Kidney tubule cell (primary cell): ENCODE results near the gene CFAP45.

ENCODE experiments used
- DNase-seq: peaks from one replicate; pipeline ENCODE4 v3.0.0-alpha.2; 2018; ENCODE audit warnings: low spot score

The CFAP45 gene

DNA sequence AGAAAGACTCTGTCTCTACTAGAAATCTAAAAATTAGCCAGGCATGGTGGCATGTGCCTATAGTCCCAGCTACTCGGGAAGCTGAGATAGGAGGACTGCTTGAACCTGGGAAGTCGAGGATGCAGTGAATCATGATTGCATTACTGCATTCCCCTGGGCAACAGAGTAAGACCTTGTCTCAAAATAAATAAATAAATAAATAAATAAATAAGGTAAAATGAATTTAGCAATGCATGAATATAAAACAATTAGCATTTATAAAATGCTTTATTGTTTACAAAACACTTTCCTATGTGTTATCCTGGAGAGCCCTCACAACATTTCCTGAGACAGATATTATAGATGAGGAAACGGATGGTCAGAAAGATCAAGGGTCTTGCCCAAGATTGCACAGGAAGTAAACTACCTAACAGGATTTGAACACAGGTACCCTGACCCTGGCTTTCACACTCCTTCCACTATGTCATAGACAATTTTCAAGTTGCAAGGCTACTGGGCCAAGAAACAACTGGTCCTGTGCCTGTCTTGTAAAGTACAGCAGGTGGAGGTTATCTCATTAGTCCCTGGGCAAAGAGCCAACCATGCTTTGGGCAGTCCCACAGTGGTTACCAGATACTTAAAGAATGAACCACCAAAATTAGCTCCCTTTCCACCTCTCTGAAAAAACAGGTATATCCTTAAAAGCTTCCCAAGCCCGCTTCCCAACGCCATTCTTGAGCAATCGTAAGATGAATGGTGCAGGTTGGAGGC is 22.1 kb downstream of the CFAP45 start:
- DNase-seq, result no peak

DNA sequence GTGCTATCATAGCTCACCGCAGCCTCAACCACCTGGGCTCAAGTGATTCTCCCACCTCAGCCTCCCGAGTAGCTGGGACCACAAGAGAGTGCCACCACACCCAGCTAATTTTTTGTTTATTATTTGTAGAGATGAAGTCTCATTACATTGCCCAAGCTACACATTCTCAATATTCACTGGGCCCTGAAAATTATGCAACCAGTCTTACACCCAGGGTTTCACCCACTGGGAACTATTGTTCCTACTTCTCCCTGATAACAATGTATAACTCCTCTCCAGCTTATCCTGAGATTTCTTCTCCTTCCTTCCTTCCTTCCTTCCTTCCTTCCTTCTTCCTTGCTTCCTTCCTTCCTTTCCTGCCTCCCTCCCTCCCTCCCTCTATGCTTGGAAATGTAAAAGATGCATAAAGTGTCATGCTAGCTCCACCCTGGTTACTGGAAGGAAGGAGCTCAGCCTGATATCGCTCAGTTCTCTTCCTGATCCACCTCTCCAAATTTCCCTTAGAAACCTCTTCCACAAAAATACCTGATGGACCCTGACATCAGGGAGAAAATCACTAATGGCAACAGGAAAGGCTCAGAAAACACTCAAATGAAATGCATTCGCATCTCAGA is 26.3 kb downstream of the CFAP45 start:
- no peak for DNase-seq

DNA sequence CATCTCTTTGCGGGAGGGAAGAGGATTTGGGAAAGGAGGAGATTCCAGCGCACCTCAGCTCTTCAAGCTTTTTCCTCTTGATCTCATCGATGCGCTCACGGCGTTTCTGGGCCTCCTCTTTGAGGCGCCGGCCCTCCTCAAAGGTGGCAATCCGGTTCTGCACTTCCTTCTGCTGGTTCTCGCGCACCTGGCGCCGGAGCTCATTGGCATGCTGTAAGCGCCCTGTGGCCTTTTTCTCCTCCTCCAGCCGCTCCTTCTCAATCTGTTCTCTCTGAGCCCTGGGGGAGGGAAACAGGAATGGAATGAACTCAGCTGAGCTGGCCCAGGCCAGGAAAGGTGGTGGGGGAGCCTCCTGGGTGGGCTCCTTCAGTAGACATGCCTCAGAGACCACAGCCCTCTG is 27.1 kb downstream of the CFAP45 start:
- no peak for DNase-seq

DNA sequence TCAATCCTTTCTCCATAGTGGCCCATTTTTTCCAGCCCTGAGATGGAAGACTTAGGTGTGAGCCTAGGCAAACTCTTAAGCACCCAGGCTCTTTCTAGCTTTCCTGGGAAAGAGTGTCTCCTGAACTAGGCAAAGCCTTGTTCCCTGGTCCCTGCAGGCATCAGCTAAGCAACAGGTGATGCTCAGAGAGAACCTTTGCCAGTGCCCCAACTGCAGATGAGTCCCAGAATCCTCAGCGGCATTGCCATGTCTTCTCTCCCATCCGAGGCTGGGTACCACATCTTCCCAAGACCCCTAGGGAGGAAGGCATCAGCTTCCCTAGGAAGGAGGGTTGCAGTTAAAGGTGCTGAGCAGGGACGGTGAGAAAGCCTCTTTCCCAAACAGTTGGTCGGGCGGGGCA is 29.3 kb downstream of the CFAP45 start:
- DNase-seq, result no peak

DNA sequence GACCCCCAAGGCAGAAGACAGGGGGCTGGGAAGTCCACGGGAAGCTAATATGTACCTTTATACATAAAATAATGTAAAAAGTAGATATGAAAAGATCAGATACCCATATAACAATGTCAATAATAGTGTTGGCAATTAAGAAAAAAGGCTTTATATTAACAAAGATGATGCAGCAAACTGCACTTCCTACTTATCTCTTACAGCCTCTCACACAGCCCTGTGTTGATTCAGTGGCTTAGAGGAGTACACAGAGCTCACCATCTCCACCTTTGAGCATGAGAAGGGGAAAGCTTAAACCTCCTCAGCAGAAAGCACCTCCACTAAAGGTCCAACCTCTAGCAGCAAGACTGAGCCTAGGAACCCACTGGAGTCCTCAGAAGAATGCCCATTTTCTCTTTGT is 30.4 kb downstream of the CFAP45 start:
- no peak for DNase-seq

DNA sequence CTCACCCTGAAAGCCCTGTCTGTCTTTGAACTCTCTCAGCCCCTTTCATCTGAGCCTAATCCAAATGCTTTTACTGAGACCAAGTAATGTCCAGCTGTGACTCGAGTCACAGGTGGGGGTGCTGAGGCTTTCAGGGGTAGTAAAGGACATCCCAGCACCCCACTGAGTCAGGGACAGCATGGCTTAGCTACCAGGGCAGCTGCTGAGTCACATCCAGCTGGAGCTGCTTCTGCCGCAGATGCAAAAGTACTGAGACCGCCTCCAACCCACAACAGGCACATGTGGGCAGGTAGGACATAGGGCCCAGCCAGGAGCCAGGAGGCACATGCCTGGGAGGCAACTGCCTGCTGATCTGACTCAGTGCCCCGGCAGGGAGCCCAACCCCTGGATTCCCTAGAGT is 30.8 kb downstream of the CFAP45 start:
- DNase-seq, result peak; percentile 96

DNA sequence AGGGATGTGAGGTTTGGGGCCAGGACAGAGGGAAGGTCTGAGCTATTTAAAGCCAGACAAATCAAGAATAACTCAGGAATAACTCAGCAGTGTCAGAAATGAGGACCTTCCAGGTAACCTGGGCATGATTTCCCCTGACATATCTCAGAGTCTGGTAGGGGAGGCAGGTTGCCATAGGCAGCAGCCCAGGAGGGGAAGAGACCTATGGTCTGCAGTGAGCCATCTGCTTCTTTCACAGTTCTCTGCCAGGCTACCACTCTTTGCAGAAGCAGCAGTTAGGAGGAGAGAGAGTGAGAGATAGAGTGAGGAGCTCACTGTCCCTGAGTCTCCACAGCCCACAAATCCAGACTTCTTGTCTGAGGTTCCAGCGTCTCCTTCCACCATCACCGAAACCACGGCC is 31.2 kb downstream of the CFAP45 start:
- DNase-seq, result no peak

DNA sequence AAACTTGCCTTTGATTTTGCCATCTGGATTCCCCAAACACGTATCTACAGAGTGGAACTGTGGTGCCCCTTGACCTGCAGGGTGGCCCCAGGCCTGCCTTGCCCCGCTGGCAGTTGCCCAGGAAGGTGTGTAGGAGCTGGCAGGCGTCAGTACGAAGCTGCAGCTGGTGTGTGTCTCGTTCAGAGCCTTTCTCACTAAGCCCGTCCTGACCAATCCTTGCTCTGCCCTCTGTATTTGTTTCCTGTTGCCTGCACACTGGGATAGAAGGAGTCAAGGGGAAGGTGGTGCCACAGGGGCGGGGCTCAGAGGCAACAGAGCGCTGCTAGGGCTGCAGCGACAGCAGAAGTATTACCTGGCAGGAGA is 32.3 kb downstream of the CFAP45 start:
- peak; percentile 90 for DNase-seq

DNA sequence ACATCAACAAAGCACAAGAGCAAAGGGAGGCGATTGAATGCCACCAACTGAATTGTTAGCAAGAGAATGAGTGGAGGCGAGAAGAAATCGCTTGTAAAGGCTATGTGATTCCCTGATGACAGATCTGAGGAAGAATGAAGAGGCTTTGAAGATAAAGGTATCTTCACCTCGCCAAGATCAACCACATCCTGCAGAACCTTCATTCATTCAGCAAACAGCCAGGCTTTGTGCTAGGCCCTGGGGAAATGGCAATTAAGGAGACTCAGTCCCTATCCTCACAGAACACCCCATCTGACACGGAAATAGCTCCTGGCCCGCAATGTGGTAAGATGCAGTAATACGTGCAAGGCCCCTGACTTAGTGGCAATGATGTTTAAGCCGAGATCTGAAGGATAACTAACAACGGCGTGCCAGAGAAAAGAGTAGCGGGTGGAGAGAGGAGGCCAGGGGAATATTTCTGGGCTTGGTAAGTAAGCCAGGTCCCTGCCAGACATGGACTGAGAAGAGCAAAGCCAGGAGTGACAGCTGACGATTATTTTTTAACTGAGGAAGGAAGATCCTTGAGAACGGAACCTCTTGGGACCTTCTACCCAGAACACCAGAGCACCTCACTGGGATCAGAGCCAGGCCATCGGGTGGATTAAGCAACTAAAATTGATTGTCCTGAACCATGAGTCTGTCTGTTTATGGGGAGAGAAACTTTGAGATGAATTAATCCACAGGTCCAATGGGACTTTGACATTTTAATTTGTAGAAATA is 32.9 kb downstream of the CFAP45 start:
- DNase-seq, result no peak

DNA sequence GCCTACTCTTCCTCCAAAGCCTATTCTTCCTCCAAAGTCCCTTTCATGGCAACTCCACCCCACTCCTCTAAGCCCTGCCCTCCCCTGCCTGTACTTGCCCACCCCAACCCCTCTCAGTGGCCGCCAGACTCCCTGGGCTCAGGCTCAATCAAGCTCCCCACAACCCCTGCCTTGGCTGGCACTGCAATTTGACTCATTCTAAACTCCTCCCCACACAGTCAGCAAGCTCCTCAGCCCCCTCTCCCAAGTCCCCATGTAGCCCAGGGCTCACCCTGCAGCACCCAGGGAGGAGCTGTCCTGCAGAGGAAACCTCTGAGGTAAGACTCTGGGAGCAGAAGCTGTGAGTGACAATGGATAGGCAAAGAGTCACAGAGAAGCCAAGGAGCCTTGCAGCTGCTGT is 33.9 kb downstream of the CFAP45 start:
- DNase-seq, result no peak

DNA sequence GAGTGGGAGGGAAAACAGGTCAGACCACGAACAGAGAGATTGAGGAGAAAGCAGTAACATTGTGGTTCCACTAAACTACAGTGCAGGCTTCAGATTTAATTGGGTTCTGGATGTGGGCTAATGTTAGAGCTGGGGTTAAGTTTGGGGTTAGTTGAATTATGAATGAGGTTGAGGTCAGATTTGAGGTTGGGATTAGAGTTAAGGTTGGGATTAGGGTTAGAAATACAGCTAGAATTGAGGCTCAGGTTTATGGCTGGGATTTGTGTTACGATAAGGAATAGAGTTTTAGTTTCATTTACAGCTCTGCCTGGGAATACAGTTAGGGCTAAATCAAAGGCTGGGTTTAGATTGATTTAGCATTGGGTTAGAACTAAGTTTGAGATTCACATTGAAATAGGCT is 35.7 kb downstream of the CFAP45 start:
- DNase-seq, result no peak

DNA sequence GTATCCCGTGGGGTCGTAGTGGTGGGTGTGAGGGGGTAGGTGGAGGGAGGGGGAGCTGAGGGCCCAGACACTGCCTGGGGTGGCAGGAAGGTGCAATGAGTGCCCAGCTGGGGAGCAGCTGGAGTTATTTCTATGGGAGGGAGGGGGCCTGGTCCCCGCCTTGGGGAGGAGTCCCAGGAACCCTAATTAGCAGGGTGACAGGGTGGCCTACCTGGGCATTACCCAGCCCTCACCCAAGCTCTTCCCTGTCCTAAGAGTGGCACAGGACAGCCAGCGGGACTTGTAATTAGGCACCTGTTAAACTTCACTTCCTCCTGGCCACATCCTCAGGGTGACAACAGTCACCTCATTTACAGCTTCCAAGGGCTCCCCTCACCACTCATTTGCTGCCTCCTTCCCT is 37.4 kb downstream of the CFAP45 start, which contains the start of gene VSIG8:
VSIG8 (minus strand) TSS at position 101 of the 400 bp plus-strand sequence. CDS start 136 bp downstream, outside the sequence.
- no peak for DNase-seq

DNA sequence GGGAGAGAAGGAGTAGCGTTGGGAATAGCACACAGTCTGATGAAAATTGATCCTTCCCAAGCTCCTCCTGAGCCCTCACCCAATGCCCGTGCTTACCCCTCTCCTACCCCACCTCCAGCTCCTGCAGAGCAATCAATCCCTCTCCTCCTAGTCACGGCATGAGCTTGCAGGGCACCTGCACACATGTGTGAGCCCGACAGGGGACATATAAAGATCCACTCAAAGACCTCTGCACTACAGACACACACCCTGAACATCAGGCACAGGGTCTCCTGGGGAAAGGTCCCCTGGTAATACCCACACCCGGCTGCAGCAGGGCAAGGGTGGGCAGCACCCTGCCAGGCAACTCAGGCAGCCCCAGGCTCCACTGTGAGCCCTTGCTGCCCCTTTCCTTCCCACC is 37.9 kb downstream of the CFAP45 start:
- no peak for DNase-seq

DNA sequence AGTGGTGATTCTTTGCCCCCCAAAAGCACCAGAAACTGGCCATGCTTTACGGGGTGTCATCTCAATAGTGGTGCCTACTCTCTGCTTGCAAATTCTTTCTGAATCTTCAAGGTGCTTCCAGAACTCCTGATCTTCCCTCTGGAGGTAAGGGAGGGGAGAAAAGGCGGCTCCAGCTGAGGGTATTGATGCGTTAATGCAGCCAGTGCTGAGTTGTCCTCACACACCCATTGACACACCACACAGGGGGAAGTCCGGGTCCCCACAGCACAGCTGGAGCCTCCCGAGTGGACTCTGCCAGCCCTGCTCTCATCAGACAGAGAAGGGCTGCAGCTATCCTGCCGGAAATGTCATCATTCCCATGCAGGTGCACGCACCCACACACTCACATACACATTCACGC is 38.7 kb downstream of the CFAP45 start:
- DNase-seq, result no peak

DNA sequence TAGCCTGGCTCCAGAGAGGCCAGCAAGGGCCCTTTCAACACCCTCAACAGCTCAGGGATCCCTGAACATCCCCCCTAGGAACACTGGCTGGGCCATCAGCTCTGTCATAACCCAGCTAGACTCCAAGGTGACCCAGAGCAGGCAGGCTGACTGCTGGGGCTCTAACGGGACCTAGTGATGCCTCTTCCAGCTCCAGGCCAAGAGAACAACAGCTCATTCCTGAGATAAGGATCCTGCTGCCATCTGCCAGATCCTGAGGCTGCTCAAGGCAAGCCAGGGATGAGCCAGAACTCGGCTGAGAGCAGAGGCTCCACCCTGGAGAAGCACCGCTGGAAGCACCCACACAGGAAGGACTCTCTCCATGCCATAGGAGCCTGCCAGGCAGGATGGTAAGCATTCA is 39.5 kb downstream of the CFAP45 start:
- no peak for DNase-seq

DNA sequence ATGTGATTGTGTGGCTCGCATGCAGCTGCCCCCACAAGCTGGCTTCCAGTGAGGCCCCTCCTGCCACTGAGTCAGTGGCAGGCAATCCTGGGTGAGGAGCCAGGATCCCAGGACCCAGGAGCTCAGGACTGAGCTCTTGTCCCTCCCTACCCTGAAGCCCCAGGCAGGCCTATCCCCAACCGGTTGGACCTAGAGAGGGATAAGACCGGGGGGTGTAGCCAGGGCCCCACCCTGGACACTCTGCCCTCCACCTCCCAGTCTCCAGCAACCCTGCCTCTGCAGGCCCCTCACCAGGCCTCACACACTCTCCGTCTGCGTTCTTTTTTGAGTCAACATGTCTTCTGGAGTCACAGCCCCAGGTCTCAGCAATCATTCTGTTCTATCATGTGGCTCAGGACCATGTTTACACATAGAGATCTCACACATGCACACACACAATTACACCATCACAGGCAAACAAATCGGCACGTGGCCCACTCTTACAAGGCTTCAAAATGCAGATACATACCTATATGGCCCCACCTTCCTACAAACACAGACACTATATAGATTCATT is 40.1 kb downstream of the CFAP45 start:
- no peak for DNase-seq

DNA sequence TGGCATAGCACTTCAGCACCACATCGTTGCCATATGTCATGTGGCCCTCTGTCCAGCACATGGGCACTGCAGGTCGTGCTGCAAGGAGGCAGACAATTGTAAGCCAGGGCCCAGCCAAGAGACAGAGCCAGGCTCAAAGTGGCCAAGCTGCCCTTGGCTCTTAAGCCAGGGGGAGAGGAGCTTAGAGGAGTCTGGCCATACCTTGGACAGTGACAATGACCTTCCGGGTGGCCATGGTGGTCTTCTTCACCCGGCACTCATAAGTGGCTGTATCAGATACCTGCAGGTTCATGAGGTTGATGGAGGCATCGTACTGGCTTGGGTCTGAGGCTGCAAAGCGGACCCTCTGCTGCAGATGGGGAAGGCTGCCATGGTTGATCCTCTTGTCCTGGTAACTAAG is 42.1 kb downstream of the CFAP45 start:
- DNase-seq, result no peak

DNA sequence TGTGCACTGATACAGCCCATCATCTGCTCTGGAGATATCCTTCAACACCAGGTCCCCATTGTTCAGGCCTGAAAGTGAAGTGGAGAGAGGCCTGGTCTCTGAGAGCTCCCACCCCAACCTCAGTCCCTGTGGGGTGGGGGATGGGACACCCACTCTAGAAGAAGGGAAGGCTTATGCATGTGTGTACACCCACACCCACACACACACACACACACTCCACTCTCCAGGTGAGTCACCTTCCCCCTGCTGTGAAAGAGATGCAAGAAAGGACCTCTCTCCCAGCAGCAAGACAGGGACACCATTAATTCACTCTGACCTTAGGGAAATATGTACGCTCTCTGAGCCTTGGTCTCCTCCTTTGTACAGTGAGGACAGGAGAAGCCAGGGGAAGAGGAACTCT is 43.4 kb downstream of the CFAP45 start:
- peak; percentile 56 for DNase-seq

DNA sequence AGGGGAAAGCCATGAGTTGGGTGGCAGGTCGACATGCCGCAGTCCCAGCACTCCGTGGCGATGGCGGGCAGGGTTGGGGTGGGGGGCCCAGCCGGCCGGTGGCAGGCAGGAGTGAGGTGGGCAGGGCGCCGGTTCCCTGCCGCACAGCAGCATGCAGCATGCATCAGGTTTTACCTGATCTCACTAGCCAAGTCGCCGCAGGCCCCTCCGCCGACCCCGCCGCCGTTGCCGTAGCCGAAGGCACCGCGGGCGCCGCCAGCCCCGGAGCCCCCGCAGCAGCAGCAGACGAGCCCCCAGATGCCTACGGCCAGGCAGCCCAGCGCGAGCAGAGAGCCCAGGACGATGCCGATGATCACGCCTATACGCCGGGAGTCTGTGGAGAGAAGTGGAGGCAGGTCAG is 44.3 kb downstream of the CFAP45 start:
- DNase-seq, result no peak

DNA sequence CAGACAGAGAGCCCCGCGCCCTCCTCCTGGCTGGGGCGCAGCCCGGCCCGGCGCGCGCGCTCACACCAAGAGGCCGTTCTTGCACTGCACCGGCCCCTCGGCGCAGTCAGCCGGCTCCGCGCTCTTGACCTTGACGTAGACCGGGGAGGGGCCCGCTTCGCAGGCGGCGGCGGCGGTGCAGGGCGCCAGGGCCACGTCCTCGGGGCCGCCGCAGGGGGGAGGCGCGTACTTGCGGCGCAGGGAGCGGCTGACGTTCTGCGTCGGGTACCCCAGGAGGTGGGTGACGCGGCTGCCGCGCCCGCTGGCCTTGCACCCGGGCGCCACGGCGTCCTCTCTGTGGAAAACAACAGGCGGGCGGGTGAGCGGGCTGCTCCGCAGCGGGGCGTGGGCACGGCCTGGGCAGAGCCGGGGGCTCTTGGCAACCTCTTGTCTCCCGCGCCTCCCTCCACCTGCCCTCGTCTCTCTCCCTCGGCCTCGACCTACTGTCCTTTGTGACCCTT is 45.2 kb downstream of the CFAP45 start:
- DNase-seq, result peak; percentile 88

DNA sequence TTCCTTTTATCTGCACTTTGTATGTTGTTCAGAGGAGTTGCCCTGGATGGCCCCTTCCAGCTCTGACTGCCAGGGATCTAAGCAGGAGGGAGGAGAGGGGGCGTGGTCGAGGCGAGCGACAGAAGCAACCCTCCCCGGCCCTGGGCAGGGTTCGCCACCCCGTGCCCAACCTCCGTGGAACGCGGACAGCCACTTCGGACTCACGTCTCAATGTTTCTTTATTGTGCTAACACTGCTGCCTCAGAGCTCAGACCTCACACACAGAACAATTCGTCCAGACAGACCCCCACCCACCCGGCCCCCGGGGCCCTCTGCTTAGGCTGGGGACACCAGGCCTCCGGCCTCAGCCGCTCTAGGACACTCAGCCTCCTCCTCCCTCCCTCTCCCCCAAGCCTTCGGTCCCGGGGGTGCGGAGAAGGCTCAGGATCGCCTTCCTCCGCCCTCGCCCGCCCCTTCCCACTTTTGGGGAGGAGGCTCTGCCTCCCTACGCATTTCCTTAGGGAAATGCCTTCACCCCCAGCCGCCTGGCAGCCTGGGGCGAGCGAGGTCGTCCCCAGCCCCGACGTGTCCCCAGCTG is 45.8 kb downstream of the CFAP45 start:
- peak; percentile 66 for DNase-seq

DNA sequence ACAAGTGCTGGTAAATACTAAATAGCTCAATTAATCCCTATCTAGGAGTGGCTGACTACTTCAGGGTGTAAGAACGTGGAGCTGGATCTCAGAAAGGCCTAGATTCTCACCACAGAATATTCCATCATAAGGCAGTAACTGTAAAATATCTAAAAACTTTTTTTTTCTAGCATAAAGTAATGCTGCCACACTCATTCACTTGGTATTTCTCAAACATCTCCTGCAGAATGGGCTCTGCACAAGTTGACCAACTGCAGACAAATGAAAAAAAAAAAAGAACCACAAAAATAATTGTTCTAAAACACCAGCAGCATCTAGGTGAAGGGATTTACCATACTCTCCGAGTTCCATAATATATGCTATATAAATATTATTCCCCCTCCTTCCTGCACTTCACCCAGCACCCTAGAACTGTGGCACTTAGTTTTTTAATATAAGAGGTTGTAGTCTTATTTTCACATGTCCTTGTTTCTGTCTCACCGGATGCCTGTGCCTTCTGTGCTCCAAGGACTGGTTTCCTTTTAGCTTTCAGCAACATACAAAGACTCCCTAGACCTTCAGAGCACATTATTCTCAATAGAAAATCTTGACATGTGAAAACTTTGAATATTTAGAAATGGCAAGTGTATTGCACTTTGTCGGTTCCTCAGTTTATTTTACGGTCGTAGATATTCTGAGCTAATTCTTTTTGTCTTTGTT is 46.4 kb downstream of the CFAP45 start:
- DNase-seq, result peak; percentile 36
